GM23248 (cell line): ENCODE results near the gene PAK6. TPM values are rescaled to one million over a fixed set of nuclear protein-coding genes. Genes with fewer than 3 reads are reported as not detected.

Experiments used
- DNase-seq: peaks from one replicate; pipeline ENCODE4 v3.0.0-alpha.2; 2015
- H2AFZ ChIP-seq: fragments of 200-600 bp; sonication (generic); 2 replicates; pipeline ENCODE4 v1.6.1; 2016; ENCODE audit warnings: antibody characterized with exemption
- H3F3A ChIP-seq: fragments of 200-600 bp; sonication (generic); 2 replicates; pipeline ENCODE4 v1.6.1; 2016; ENCODE audit warnings: mild to moderate bottlenecking, antibody characterized with exemption, mixed run types; ENCODE audit not compliant: insufficient read depth
- H3K27ac ChIP-seq: fragments of 200-600 bp; sonication (generic); 2 replicates; pipeline ENCODE4 v1.5.1; 2016; ENCODE audit warnings: mild to moderate bottlenecking
- H3K27me3 ChIP-seq: fragments of 200-600 bp; sonication (generic); replicated peaks from 2 replicates; pipeline ENCODE4 v1.6.1; 2016; ENCODE audit warnings: mild to moderate bottlenecking; ENCODE audit not compliant: insufficient read depth
- H3K36me3 ChIP-seq: fragments of 200-600 bp; sonication (generic); 2 replicates; pipeline ENCODE4 v1.6.1; 2016; ENCODE audit warnings: low read depth, mild to moderate bottlenecking
- H3K4me1 ChIP-seq: fragments of 200-600 bp; sonication (generic); 2 replicates; pipeline ENCODE4 v1.6.1; 2016; ENCODE audit warnings: mild to moderate bottlenecking; ENCODE audit not compliant: insufficient read depth
- H3K4me2 ChIP-seq: fragments of 200-600 bp; sonication (generic); one replicate; pipeline ENCODE4 v1.6.1; 2016; ENCODE audit warnings: mild to moderate bottlenecking; ENCODE audit not compliant: unreplicated experiment
- H3K4me3 ChIP-seq: fragments of 200-600 bp; sonication (generic); 2 replicates; pipeline ENCODE4 v1.5.1; 2016; ENCODE audit warnings: mild to moderate bottlenecking
- H3K79me2 ChIP-seq: fragments of 200-600 bp; sonication (generic); 2 replicates; pipeline ENCODE4 v1.6.1; 2016; ENCODE audit warnings: mild to moderate bottlenecking; ENCODE audit not compliant: insufficient read depth
- H3K9ac ChIP-seq: fragments of 200-600 bp; sonication (generic); 2 replicates; pipeline ENCODE4 v1.6.1; 2016; ENCODE audit warnings: mild to moderate bottlenecking
- H3K9me2 ChIP-seq: fragments of 200-600 bp; sonication (generic); 2 replicates; pipeline ENCODE4 v1.6.1; 2016; ENCODE audit warnings: mixed run types, mild to moderate bottlenecking, moderate library complexity; ENCODE audit not compliant: insufficient read depth
- H3K9me3 ChIP-seq: fragments of 200-600 bp; sonication (generic); one replicate; pipeline ENCODE4 v1.6.1; 2017; ENCODE audit warnings: low read depth
- H4K20me1 ChIP-seq: fragments of 200-600 bp; sonication (generic); 2 replicates; pipeline ENCODE4 v1.6.0; 2016; ENCODE audit not compliant: insufficient read depth
- EZH2 ChIP-seq: fragments of 200-600 bp; sonication (generic); IDR thresholded peaks from 2 replicates; pipeline ENCODE4 v1.6.1; 2018; ENCODE audit warnings: antibody characterized with exemption, mild to moderate bottlenecking; ENCODE audit not compliant: insufficient read depth, poor library complexity, severe bottlenecking
- EZH2phosphoT487 ChIP-seq: fragments of 200-600 bp; sonication (generic); IDR thresholded peaks from 2 replicates; pipeline ENCODE4 v1.6.1; 2018; ENCODE audit warnings: antibody characterized with exemption, moderate library complexity, mild to moderate bottlenecking, low read depth; ENCODE audit not compliant: insufficient read depth
- WGBS, 2 experiments: methylation state at CpG; one replicate each; pipeline ENCODE4 v1.1.6; 2015 to 2017; ENCODE audit warnings: low lambda C conversion rate in 2 of 2, low coverage in 1 of 2; ENCODE audit errors: missing lambda C conversion rate in 2 of 2; 5-methylcytosine and 5-hydroxymethylcytosine counted together
- in situ Hi-C: fragments of 300-500 bp; cut with MboI; formaldehyde crosslinking; loops from 2 replicates; pipeline ENCODE4 v1.15.0; 2020
- polyA plus RNA-seq: library from polyadenylated mRNA; unstranded; fragments of >200 nt; fragmentation: Nextera tagmentation; extraction: Ambion mirVana; gene quantifications from 2 replicates; pipeline ENCODE4 v1.2.1, GENCODE V29; 2016
- total RNA-seq: library from RNA; depleted of rRNA; stranded (reverse); fragments of >200 nt; shearing (Covaris generic); gene quantifications from 2 replicates; pipeline ENCODE4 v1.2.3, GENCODE V29; 2014

Gene PAK6
- total and polyA plus RNA-seq, 2 experiments from 2014 or later = not detected

DNA sequence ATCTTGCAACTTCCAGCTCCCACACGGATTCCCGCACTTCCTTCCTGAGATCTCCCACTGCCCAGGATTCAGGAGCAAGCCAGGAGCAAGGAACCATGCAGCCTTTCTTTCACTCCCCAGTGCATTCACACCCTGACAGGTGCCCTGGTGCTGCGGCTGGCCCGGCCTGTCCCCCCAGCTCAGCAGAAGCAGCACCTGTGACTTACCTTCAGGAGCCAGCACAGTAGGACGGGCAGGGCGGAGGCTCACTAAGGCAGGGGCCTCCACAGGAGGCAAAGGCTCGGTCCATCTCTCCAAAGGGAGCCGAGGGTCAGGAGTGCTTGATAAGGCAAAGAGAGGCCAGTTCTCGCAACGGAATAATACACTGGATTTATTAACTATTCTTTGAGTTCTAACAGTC lies 39.2 kb downstream of the PAK6 start:
- H3K36me3 ChIP-seq = no peaks in the 10 kb centered on the region
- DNase-seq = no peak
- no peaks in the 10 kb centered on the region for H3K9me3 ChIP-seq
- H3K4me3 ChIP-seq = no peak overlapping the region
- 76 to 84% methylated on average over 9 to 10 of the region's 10 CpGs for WGBS, 2 experiments
- H4K20me1 ChIP-seq = no peaks in the 10 kb centered on the region
- no peaks in the 10 kb centered on the region for H3K4me1 ChIP-seq
- no peak overlapping the region for H2AFZ ChIP-seq
- H3K4me2 ChIP-seq = no peak overlapping the region
- H3K27ac ChIP-seq = no peak overlapping the region
- TF ChIP-seq EZH2phosphoT487 (no peak), EZH2 (no peak)
- no peaks in the 10 kb centered on the region for H3K79me2 ChIP-seq
- no peaks in the 10 kb centered on the region for H3F3A ChIP-seq
- H3K9me2 ChIP-seq = no peaks in the 10 kb centered on the region
- in situ Hi-C loops = loop anchor here (10.0 kb wide), 1 partner anchor 233 kb away; no protein-coding TSS in a partner anchor
- H3K27me3 ChIP-seq = peaks cover 29% of the 10 kb centered on the region
- no peak overlapping the region for H3K9ac ChIP-seq

DNA sequence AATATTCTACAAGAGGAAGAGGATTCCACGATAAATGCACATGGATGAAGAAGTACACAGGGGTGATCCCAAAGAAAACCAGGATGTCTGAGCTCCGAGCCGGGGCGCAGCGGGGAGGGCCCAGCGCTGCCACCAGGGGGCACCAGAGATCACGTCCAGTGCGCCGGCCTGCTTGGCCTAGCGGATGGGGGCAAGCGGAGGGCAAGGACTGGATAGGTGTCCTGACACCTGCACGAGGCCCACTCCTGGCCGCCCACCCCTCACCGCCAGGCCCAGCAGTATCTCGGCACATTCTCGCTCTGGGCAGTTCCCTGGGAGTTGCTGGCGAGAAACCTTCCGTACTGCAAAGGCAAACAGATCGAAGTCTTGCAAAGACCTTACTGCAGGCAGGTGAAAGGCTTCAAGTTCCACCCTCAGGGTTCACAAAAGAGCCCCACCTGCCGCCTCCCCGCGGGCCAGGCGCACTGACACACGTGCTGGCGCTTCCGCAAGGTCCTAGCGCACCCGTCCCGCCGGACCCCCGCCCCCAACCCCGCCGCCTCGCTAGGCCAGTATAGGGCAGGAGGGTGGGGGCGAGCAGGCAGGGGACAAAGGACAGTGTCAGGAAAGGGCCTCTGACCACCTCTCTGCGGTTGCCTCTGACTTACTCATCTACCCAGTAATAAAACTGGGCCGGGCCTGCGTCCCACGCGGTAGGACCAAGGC lies 40.7 kb downstream of the PAK6 start:
- Histone ChIP-seq H3K9ac (no peak overlapping the region), H3K9me3 (no peaks in the 10 kb centered on the region), H3K27ac (no peak overlapping the region), H3K4me2 (no peak overlapping the region), H2AFZ (no peak overlapping the region), H4K20me1 (no peaks in the 10 kb centered on the region), H3K79me2 (no peaks in the 10 kb centered on the region), H3K9me2 (no peaks in the 10 kb centered on the region), H3K27me3 (peaks cover 33% of the 10 kb centered on the region), H3K36me3 (no peaks in the 10 kb centered on the region), H3K4me1 (no peaks in the 10 kb centered on the region), H3K4me3 (no peak overlapping the region), H3F3A (0 out of 2 replicates have a peak, but pooled peaks cover 4% of the 10 kb centered on the region)
- TF ChIP-seq EZH2phosphoT487 = no peak
- TF ChIP-seq EZH2 = no peak
- 21 to 23% methylated on average over 27 to 40 of the region's 40 CpGs for WGBS, 2 experiments
- in situ Hi-C loops = loop anchor here (10.0 kb wide), 1 partner anchor 235 kb away; no protein-coding TSS in a partner anchor
- peak; percentile 73 for DNase-seq

DNA sequence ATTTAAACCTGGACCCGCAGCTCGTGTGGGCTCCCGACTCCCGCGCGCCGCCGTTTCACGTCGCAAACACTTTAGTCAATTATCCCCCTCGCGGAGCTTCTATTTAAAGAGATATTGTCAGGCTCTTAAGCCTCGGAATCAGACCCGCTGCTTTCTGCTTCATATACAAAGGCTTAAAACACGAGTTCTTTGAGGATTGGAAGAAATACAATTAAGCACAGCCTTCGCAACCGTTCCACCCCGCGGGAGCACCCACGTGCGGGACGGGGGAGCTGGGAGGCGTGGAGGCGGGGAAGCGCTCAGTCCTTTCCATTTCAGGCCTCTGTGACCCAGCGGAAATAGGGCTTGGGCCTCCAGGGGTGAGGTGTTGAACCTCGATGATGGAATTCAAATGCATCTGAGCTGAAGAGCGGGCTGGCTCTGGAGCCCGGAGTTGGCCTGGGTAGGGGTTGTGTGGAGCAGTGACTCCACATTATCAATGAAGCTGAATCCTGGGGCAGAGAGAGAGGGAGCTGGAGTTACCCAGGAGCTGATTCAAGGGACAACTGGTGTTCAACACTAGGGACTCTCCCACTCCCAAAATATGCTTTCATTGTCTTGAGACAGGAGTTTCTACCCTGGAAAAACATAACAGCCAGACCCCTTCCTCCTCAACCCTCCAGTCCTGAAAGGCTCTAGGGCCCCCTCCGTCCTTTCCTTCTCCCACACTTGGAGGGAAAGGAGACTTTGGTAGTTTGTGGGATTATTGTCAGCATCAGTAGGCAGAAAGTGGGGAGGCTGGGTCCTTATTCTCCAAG lies 41.6 kb downstream of the PAK6 start:
- no peak overlapping the region for H3K9ac ChIP-seq
- H2AFZ ChIP-seq = no peak overlapping the region
- no peaks in the 10 kb centered on the region for H3K9me2 ChIP-seq
- no peaks in the 10 kb centered on the region for H3K36me3 ChIP-seq
- no peaks in the 10 kb centered on the region for H3K9me3 ChIP-seq
- no peak overlapping the region for H3K4me3 ChIP-seq
- no peaks in the 10 kb centered on the region for H3K79me2 ChIP-seq
- no peak overlapping the region for H3K4me2 ChIP-seq
- H3K27ac ChIP-seq = no peak overlapping the region
- DNase-seq = no peak
- peaks cover 33% of the 10 kb centered on the region for H3K27me3 ChIP-seq
- in situ Hi-C loops = no loop called here
- peaks cover 7% of the 10 kb centered on the region for H3K4me1 ChIP-seq
- H3F3A ChIP-seq = peaks cover 10% of the 10 kb centered on the region; the same call in 1 of the 2 replicates
- TF ChIP-seq EZH2phosphoT487 = no peak
- no peak for TF ChIP-seq EZH2
- WGBS, 2 experiments = 56 to 61% methylated on average over 30 of the region's 30 CpGs
- H4K20me1 ChIP-seq = no peaks in the 10 kb centered on the region

DNA sequence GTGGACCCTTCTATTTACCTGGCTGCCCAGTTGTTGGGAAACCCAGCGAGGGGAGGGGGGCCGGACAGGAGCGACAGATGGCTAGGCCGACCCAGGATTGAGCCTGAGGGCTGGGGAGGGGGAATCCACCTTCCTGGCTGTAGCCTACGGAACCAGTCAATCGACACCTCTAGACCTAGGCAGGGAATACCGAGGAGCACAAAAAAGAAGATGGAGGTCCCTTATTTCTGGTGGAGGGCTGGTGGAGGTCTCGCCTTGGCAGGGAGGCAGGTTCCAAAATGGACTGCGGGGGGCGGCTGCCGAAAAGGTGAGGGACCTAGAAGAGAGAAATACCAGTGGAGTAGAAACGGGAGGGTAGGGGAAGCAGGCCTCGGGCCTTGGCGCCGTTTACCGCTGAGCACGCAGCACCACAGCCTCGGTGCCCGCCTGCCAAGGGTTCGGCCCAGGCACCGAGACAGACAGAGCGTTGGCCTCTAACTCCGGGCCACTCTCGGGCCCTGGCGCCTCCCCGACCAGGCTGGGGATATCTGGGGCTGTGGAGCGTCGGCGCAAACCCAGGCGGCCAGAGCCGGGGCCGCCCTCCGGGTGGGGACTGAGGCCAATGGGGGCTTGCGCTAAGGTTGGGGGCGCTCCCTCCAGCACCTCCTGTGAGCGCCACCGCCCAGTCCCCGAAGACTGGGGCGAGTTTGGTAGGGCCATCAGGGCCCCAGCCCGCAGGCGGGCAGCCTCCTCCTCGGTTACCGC lies 42.4 kb downstream of the PAK6 start:
- DNase-seq = no peak
- Histone ChIP-seq H3K4me3 (no peak overlapping the region; the same call in 1 of the 2 replicates), H3K27me3 (peaks cover 33% of the 10 kb centered on the region), H3K4me2 (no peak overlapping the region), H3K36me3 (no peaks in the 10 kb centered on the region), H3K9ac (no peak overlapping the region), H3K4me1 (peaks cover 15% of the 10 kb centered on the region), H3K9me2 (no peaks in the 10 kb centered on the region), H2AFZ (no peak overlapping the region), H3K27ac (no peak overlapping the region), H4K20me1 (no peaks in the 10 kb centered on the region), H3K79me2 (no peaks in the 10 kb centered on the region), H3K9me3 (no peaks in the 10 kb centered on the region), H3F3A (peaks cover 14% of the 10 kb centered on the region; the same call in 1 of the 2 replicates)
- in situ Hi-C loops = no loop called here
- WGBS, 2 experiments = 82 to 85% methylated on average over 34 to 43 of the region's 43 CpGs
- TF ChIP-seq EZH2phosphoT487 (no peak), EZH2 (no peak)
